KOPT-K1 (cell line): Measurements from ENCODE around the gene DHX29.
A peak's percentile ranks its signal among the peaks of the same experiment; 100 is the strongest.

Experiments used
- H3K27ac ChIP-seq: fragments of 200-600 bp; sonication (generic); 2 replicates; pipeline ENCODE4 v1.5.1; 2016; ENCODE audit warnings: antibody characterized with exemption, mild to moderate bottlenecking, low read depth, low read length; ENCODE audit not compliant: poor library complexity, severe bottlenecking
- H3K36me3 ChIP-seq: fragments of 200-600 bp; sonication (generic); 2 replicates; pipeline ENCODE4 v1.5.1; 2017; ENCODE audit warnings: antibody characterized with exemption, mild to moderate bottlenecking, low read length, moderate library complexity; ENCODE audit not compliant: insufficient read depth
- H3K9me3 ChIP-seq: fragments of 200-600 bp; sonication (generic); 2 replicates; pipeline ENCODE4 v1.5.1; 2017; ENCODE audit warnings: antibody characterized with exemption, low read length, mild to moderate bottlenecking; ENCODE audit not compliant: insufficient read depth, poor library complexity, severe bottlenecking

The DHX29 gene, protein sequence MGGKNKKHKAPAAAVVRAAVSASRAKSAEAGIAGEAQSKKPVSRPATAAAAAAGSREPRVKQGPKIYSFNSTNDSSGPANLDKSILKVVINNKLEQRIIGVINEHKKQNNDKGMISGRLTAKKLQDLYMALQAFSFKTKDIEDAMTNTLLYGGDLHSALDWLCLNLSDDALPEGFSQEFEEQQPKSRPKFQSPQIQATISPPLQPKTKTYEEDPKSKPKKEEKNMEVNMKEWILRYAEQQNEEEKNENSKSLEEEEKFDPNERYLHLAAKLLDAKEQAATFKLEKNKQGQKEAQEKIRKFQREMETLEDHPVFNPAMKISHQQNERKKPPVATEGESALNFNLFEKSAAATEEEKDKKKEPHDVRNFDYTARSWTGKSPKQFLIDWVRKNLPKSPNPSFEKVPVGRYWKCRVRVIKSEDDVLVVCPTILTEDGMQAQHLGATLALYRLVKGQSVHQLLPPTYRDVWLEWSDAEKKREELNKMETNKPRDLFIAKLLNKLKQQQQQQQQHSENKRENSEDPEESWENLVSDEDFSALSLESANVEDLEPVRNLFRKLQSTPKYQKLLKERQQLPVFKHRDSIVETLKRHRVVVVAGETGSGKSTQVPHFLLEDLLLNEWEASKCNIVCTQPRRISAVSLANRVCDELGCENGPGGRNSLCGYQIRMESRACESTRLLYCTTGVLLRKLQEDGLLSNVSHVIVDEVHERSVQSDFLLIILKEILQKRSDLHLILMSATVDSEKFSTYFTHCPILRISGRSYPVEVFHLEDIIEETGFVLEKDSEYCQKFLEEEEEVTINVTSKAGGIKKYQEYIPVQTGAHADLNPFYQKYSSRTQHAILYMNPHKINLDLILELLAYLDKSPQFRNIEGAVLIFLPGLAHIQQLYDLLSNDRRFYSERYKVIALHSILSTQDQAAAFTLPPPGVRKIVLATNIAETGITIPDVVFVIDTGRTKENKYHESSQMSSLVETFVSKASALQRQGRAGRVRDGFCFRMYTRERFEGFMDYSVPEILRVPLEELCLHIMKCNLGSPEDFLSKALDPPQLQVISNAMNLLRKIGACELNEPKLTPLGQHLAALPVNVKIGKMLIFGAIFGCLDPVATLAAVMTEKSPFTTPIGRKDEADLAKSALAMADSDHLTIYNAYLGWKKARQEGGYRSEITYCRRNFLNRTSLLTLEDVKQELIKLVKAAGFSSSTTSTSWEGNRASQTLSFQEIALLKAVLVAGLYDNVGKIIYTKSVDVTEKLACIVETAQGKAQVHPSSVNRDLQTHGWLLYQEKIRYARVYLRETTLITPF (N-terminal part only)

DNA sequence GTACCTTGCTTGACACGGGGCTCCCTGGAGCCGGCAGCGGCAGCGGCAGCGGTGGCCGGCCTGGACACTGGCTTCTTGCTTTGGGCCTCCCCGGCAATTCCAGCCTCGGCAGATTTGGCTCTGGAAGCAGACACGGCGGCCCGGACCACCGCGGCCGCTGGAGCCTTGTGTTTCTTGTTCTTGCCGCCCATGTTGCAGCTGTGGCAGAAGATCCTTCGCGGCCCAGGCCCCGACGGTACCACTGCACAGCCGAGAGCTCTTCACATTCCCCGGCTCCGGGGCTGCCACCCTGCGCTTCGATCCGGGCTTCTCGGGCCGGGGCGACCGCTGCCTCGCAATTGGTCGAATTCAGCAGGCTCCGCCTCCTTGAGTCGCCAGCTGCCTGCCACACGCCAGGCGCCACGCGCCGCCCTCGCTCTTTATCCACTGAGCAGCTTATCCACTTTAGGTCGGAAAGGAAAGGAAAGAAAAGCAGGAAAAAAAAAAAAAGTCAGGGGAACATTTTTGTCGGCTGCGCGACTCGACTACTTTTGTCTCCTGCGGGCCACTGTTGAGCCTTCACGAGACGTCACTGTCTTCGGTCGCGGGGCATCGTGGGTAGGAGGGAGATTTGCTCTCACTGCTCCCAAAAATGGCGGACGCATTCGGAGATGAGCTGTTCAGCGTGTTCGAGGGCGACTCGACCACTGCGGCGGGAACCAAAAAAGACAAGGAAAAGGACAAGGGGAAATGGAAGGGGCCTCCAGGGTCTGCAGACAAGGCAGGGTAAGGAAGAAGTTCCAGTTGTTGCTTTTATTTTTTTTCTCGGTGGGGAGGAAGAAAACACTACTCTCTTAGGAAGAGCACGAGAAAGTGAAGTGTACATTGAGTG is at the start of gene DHX29, which contains the start of gene MTREX:
Gene DHX29, minus strand, starts transcription at position 312 of the 871 bp plus-strand sequence. Its CDS starts 121 bp downstream, at position 191.
Gene MTREX, plus strand, starts transcription at position 607 of the 871 bp plus-strand sequence. Its CDS starts 25 bp downstream, at position 632.
- Histone ChIP-seq H3K9me3 (no peaks in the 10 kb centered on the region), H3K36me3 (peaks cover 14% of the 10 kb centered on the region), H3K27ac (peak within 1 kb of the TSS; percentile 78)

DNA sequence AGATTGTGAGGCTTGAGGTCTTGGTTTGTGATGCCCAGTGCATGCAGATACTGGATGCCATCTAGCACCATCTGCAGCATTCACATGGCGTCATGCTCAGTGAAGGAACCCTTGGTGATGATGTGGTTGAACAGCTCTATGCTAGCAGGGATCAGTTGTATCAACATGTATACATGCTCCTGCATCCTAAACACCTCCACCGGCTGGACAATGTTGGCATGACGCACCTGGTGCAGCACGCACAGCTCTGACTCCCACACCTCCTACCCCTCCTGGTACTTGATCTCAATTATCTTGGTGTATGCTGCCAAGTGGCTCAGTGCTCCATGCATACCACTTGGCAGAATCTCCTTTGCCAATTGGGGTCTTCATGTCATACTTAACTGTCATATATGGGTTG is 49.4 kb upstream of the DHX29 start:
- H3K9me3 ChIP-seq, result no peaks in the 10 kb centered on the region
- H3K36me3 ChIP-seq, result peaks cover 92% of the 10 kb centered on the region

DNA sequence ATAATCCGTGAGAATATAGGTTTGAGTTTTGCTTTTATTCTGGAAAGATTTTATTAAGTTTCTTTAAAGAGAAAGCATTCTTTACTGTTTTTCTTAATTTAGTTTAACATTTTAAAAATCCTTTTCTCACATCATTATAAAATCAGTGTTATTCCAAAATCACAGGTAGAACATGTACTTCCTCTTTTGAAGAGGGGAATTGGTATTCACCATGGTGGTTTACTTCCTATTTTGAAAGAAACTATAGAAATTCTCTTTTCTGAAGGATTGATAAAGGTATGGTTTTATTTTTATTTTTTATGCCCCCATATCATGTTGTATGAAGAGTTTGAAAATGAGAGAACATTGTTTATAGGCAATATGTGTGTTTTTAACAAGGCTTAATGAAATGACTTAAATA is 43.3 kb upstream of the DHX29 start:
- Histone ChIP-seq H3K9me3 (no peaks in the 10 kb centered on the region), H3K27ac (no peak overlapping the region), H3K36me3 (peaks cover 98% of the 10 kb centered on the region)

More for the DNA sequence above, 49.4 kb upstream of the DHX29 start:
- no peak overlapping the region for H3K27ac ChIP-seq

DNA sequence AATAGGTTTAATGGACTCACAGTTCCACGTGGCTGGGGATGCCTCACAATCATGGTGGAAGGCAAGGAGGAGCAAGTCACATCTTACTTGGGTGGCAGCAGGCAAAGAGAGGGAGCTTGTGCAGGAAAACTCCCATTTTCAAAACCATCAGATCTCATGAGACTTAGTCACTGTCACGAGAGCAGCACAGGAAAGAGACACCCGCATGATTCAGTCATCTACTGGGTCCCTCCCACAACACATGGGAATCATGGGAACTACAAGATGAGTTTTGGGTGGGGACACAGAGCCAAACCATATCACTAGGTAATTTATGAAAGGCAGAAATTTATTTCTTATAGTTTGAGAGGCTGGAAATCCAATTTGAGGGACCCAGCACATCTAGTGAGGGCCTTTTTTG is 40.3 kb upstream of the DHX29 start:
- no peak overlapping the region for H3K27ac ChIP-seq
- H3K9me3 ChIP-seq, result no peaks in the 10 kb centered on the region
- peaks cover 97% of the 10 kb centered on the region for H3K36me3 ChIP-seq

DNA sequence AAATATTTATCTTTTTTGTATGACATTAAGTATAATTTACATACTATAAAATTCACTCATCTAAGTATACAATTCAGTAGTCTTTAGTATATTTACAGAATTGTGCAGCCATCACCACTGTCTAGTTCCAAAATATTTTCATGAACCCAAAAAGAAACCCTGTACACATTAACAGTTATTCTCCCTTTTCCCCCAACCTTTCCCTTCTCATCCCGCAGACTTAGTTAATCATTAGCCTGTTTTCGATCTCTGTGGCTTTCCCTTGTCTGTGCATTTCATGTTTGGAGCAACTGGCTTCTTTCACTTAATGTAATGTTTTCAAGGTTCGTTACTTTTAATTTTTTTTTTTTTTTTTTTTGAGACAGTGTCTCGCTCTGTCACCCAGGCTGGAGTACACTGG is 37.8 kb upstream of the DHX29 start:
- H3K36me3 ChIP-seq, result peaks cover 94% of the 10 kb centered on the region
- no peak overlapping the region for H3K27ac ChIP-seq
- H3K9me3 ChIP-seq, result no peaks in the 10 kb centered on the region

DNA sequence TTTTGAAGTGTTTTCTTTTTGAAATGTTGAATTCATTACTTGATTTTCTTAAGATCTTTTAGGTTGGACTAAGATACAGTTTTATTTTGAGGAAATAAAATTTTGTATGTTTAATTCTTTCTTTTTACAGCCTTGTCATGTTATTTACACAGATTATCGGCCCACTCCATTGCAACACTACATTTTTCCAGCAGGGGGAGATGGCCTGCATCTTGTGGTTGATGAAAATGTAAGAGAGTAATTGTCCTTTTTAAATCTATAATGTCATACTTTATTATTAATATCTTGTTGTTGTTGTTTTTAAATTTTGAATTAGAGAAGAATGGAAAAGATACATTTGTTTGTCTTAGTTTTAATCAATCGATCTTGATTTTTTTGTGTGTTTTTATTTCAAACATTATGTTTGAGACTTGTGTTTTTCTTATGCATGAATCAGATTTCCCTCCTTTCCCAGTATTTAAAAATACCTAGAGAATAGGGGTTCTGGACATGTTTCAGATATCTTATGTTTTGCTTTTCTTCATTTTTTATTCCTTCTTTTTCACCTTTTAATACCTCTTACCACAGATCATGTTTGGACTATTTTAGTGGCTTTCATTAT is 37.0 kb upstream of the DHX29 start:
- Histone ChIP-seq H3K27ac (no peak overlapping the region), H3K9me3 (no peaks in the 10 kb centered on the region), H3K36me3 (peaks cover 93% of the 10 kb centered on the region)

DNA sequence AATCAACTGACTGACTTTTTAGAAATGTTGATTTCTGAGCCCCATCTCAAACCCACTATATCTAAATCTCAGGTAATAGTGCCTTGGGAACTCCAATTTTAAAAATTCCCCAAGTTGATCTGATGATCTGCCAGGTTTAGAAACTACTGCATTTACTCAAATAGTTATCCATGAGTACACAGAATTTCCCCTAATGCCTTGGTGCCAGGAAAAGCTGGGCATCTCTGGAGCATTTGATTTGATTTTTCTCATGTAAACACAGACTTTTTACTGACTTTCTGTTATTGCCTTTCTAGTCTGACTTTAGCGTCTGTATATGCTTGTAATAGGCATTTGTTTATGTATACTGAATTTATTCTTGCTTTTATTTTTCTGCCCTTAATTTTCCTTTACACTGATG is 36.1 kb upstream of the DHX29 start:
- Histone ChIP-seq H3K9me3 (no peaks in the 10 kb centered on the region), H3K36me3 (peaks cover 93% of the 10 kb centered on the region)

DNA sequence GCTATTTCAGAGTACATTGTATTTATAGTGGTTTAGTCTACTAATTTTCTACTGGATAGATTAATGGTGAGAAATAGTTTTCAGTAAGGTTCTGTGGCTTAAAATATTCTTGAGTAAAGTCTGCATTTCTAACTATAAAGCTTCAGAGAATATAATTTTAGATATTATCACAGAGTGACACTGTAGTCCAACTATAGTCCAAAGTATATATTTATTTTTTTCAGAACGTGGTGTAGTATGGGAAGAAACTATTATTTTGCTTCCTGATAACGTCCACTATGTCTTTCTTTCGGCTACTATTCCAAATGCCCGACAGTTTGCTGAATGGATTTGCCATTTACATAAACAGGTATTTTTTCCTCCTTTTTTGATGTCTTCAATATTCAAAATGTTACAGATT is 35.6 kb upstream of the DHX29 start:
- H3K27ac ChIP-seq, result no peak overlapping the region
- H3K36me3 ChIP-seq, result peaks cover 89% of the 10 kb centered on the region
- H3K9me3 ChIP-seq, result no peaks in the 10 kb centered on the region

More for the DNA sequence above, 36.1 kb upstream of the DHX29 start:
- H3K27ac ChIP-seq, result no peak overlapping the region

DNA sequence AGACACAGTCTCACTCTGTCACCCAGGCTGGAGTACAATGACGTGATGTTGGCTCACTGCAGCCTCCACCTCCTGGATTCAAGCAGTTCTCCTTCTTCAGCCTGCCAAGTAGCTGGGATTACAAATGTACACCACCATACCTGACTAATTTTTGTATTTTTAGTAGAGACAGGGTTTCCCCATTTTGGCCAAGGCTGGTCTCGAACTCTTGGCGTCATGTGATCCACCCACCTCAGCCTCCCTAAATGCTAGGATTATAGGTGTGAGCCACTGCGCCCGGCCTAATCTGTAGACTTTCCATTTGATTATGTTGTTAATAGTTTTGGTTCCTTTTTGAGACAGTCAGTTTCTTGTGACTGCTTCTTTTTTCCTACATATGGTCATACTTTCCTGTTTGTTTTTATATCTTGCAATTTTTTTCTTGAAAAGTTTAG is 31.3 kb upstream of the DHX29 start:
- Histone ChIP-seq H3K36me3 (peaks cover 71% of the 10 kb centered on the region), H3K27ac (no peak overlapping the region), H3K9me3 (no peaks in the 10 kb centered on the region)

DNA sequence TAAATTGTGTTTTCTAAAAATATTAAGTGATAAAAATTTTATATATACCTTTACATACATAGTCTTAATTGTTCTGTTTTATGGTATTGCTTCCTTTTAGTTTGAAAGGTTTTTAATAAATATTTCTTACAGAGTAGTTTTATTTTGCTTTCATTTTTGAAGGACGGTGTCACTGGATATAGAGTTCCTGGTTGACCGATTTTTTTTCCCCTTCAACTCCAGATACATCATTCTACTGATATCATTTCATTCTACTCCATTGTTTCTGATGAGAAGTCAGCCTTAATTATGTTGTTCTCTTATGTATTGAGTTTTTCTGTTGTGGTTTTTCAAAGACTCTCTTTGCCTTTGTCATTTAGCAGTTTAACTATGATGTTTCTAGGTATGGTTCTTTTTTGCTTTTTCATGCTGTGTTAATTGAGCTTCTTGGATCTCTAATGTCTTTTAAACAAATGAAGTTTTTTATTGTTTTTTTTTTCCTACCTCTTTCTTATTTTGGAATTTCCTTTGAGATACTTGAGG is 30.7 kb upstream of the DHX29 start:
- Histone ChIP-seq H3K9me3 (no peaks in the 10 kb centered on the region), H3K27ac (no peak overlapping the region), H3K36me3 (peaks cover 71% of the 10 kb centered on the region)

DNA sequence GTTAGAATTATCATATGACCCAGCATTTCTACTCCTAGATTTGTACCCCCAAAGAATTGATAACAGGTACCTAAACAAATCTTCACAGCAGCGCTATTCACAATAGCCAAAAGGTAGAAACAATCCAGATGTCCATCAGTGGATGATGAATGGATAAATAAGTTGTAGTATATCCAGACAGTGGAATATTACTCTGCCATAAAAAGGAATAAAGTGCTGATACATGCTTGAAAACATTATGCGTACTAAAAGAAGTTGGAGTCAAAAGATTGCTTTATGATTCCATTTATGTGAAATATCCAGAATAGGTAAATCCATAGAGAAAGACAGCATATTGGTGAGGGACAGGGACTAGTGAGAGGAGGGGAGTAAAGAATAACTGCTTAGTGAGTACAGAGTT is 26.3 kb upstream of the DHX29 start:
- peaks cover 76% of the 10 kb centered on the region for H3K36me3 ChIP-seq
- H3K27ac ChIP-seq, result no peak overlapping the region
- no peaks in the 10 kb centered on the region for H3K9me3 ChIP-seq

DNA sequence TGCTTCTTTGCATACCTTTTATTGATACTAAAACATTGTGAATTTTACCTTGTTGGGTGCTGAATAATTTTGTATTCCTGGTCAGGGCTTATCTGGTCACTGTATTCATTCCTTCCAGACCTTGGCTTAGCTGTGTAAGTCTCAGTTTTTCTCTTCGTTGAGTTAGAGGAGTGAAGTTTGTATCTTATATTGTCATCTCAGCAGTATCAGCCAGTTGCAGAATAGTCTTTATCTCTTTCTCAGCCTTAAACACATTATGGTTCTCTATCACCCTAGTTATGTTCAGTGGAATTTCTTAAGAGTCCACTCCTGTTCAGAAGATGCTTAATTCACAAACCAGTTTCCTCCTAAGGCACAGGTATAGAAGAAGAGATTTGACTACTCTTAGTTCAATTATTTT is 25.5 kb upstream of the DHX29 start:
- peaks cover 80% of the 10 kb centered on the region for H3K36me3 ChIP-seq
- no peaks in the 10 kb centered on the region for H3K9me3 ChIP-seq
- no peak overlapping the region for H3K27ac ChIP-seq

DNA sequence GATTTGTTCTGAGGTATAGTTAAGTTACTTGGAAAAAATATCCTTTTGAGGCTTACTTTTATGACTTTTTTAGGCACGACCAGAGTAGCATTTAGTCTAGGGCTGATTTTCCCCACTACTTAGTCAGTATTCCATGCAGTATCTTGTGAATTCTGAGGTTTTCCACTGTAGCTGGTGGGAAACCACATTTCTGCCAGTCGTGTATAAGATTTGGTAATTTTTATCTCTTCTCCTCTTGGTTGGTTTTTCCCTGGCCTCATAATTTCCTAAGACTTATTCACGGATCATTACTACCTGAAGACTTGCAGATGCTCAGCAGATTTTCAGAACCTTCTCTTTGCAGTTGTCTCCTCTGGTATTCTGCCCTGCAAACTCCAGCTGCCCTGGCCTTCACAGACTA is 23.8 kb upstream of the DHX29 start:
- H3K27ac ChIP-seq, result no peak overlapping the region
- H3K36me3 ChIP-seq, result peaks cover 79% of the 10 kb centered on the region
- no peaks in the 10 kb centered on the region for H3K9me3 ChIP-seq
